GM12873 (cell line): ENCODE measurements around the gene PAAF1.

Experiments used
- TF ChIP-seq, protein P1 (sequence below): IDR thresholded peaks from 2 replicates; pipeline ENCODE4 v1.5.1; 2012; ENCODE audit warnings: low read depth, mild to moderate bottlenecking, moderate library complexity, low read length, control low read depth; ENCODE audit not compliant: insufficient read depth; ENCODE audit errors: missing control alignments

The PAAF1 gene

DNA sequence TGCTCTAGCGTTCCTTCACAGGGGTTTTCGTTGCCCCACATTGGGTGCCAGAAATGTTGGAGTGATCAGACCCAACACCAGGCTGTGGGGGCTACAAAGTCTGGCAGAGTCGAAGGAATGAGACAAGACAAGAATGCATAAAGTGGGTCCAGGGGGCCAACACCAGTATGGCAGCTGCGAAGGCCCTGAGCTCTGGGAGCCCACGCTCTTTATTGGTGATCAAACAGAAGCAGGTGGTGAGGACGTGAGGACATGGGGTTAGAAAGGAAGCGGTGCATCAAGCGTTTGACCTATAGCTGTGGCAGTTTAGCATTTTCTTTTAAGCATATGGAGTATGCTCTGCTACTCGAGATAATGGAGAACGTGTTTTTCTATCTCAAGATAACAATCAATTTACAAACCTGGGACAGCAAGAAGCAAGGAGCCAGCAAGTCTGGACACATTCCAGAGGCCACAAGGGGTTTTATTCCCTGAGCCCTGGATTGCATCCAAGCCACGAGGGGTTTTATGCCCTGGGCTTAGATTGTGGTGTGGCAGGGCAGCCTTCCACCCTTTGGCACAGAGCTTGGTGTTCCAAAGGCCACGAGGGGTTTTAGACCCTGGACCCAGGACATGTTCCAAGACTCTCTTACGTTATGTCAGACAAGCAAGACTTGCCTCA lies 70.1 kb downstream of the PAAF1 start:
- TF ChIP-seq, protein P1, sequence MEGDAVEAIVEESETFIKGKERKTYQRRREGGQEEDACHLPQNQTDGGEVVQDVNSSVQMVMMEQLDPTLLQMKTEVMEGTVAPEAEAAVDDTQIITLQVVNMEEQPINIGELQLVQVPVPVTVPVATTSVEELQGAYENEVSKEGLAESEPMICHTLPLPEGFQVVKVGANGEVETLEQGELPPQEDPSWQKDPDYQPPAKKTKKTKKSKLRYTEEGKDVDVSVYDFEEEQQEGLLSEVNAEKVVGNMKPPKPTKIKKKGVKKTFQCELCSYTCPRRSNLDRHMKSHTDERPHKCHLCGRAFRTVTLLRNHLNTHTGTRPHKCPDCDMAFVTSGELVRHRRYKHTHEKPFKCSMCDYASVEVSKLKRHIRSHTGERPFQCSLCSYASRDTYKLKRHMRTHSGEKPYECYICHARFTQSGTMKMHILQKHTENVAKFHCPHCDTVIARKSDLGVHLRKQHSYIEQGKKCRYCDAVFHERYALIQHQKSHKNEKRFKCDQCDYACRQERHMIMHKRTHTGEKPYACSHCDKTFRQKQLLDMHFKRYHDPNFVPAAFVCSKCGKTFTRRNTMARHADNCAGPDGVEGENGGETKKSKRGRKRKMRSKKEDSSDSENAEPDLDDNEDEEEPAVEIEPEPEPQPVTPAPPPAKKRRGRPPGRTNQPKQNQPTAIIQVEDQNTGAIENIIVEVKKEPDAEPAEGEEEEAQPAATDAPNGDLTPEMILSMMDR, result no peak

DNA sequence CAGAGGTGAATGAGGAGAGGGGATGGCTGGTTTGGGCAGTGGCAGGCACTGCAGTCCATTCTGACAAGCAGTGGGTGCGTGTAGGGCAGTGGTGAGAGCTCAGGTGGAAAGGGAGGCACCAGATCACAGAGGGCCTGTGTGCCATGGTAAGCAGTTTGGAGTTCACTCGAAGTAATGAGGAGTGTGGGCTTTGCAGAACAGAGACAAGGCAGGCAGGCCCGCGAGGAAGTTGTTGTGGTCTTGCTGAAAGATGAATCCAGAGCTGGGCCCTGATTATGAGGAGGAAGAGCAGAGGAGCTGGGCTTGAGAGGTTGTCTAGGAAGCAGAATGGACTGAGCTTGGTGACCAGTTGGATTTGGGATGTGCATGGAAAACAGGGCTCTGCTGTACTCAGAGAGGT lies 72.4 kb downstream of the PAAF1 start:
- TF ChIP-seq, protein P1, result no peak

DNA sequence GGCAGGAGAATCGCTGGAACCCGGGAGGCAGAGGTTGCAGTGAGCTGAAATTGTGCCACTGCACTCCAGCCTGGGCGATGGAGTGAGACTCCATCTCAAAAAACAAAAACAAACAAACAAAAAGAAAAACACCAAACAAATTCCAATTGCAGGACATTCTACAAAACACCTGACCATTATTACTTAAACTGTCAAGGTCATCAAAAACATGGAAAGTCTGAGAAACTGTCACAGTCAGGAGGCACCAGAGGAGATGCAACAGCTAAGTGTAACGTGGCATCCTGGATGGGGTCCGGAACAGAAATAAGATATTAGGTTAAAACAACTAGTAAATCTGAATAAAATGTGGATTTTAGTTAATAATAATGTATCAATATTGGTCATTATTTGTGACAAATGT lies 73.1 kb downstream of the PAAF1 start:
- TF ChIP-seq, protein P1, result no peak

DNA sequence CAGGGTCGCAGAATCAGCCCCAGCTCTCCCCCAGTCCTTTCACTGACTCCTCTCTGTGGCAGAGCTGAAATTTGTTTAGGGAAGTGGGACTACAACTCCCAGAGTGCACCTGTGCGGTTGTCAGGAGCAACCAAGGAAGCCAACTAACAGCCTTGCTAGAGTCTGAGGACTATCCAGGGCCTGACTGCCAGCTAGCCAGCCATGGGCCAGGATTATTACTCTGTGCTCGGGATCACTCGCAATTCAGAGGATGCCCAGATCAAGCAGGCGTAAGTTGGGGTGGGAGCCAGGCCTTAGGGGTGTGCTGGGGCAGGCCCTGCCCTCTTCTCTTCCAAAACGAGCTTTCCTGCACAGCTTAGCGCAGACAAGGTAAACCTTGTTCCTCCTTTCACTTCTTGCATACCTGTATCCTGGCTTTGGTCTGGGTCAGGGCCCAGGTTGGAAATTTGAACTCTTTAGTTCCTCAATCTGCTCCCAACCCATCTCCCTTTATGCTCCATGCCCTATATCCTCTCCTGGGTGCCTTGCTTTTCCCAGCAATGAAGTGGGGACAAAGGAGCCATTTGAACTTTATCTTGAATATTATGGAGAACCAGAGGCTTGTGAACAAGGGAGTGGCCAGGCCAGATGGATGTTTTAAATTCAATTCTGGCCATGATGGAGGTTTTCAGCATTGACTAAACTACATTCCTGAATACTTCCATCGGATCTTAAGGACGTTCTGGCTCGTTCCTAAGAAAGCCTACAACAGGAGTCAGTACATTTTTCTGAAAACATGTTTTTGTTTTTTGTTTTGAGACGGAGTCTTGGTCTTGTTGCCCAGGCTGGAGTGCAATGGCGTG lies 74.3 kb downstream of the PAAF1 start, which contains the start of gene DNAJB13:
TSS of gene DNAJB13 (plus strand) at position 158 of the 842 bp plus-strand sequence. CDS start at position 202, 44 bp downstream.
- TF ChIP-seq, protein P1, result no peak

DNA sequence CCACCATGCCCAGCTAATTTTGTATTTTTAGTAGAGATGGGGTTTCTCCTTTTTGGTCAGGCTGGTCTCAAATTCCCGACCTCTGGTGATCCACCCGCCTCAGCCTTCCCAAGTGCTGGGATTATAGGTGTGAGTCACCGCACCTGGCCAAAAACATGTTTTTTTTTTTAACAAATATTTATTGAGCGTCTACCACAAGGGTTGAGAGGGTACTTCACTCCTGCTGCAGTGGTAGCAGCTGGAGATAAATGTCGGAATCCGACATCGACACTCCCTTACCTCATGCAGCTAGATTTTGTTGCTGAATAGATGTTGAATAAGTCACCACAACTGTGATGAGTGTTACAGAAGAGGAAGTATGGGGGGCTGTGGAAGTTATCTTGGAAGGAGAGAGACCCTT lies 75.0 kb downstream of the PAAF1 start:
- TF ChIP-seq, protein P1, result no peak

DNA sequence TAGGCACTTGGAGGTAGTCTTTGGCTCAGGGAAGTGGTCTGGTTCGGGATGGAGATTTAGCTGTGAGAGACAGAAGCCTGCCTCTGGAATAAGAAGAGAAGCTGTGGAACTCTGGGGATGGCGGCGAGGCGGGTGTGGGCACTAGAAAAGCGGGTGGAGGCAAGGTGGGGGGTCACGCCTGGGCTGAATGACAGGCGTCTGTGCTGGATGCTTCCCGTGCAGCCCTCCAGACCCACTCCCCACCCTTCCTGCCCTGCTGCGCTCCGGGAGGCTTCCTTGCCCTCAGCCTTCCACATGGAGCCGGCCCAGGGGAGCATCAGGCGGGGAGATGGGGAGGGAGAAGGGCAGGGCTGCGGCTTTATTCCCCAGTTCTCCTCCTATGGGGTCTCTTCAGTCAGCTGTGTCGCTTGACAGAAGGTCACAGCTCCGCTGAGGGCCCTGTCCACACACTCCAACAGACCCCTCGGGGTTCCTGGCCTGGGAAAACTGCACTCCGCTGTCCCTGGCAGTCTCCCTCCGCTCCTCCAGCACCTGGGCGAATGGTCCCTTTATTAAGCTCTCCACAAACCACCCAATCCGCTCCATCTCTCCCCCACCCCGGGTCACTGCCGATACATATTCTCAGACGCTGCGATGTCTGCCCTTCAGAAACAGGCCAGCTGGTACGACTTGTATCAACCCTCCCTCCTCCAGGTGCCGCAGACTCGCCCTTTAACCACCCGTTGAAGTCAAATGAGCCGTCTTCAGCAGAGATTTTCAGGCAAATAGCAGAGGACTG lies 80.3 kb downstream of the PAAF1 start:
- TF ChIP-seq, protein P1, result no peak
